Pancreas (tissue), 10 donors: ENCODE measurements around the gene SLC1A2. TPM values are rescaled to one million over a fixed set of nuclear protein-coding genes. Genes with fewer than 3 reads are reported as not detected.

Experiments used
- ATAC-seq, 4 donors: fragments of 200-7000 bp; cut with Tn5 transposase; one replicate each; pipeline versions ENCODE4 v1.8.0 to v1.9.1; 2020; ENCODE audit warnings: mild to moderate bottlenecking in 4 of 4, moderate library complexity in 4 of 4
- DNase-seq, 6 donors: peaks; one replicate each; pipeline ENCODE4 v3.0.0-alpha.2; 2020
- FAIRE-seq: peaks from 2 replicates; lab custom pipeline; 2012; peaks lifted over from hg19 to GRCh38; lab: Jason Lieb, UNC
- H3K27ac ChIP-seq, 4 donors: fragments of 200-600 bp; sonication (generic); 1 replicate in 3 of 4; 2 replicates in 1 of 4; pipeline versions ENCODE4 v1.5.0 to v1.8.0; 2020
- H3K27me3 ChIP-seq, 4 donors: fragments of 200-600 bp; one replicate each; pipeline ENCODE4 v1.8.0; 2021
- H3K36me3 ChIP-seq, 3 donors: fragments of 200-600 bp; sonication (generic) in 1 of 3; one replicate each; pipeline versions ENCODE4 v1.5.0 to v1.8.0; 2020 to 2021
- H3K4me1 ChIP-seq, 3 donors: fragments of 200-600 bp; one replicate each; pipeline ENCODE4 v1.8.0; 2021
- H3K4me3 ChIP-seq, 4 donors: fragments of 200-600 bp; sonication (generic) in 2 of 4; one replicate each; pipeline versions ENCODE4 v1.5.0 to v1.8.0; 2020 to 2021
- H3K9me3 ChIP-seq, 4 donors: fragments of 200-600 bp; one replicate each; pipeline ENCODE4 v1.8.0; 2021
- CTCF ChIP-seq, 4 donors: fragments of 200-600 bp; sonication (generic) in 3 of 4; IDR thresholded peaks; one replicate each; pipeline versions ENCODE4 v1.5.0 to v1.8.0; 2021; ENCODE audit warnings: antibody characterized with exemption in 4 of 4
- WGBS, 2 donors: extraction: QIAGEN DNeasy Blood & Tissue Kit; methylation state at CpG; one replicate each; pipeline ENCODE4 v1.1.7; 2013; 5-methylcytosine and 5-hydroxymethylcytosine counted together
- intact Hi-C, 3 donors: fragments of 100-400 bp; cut with DNase I; formaldehyde crosslinking; loops; one replicate each; pipeline versions ENCODE4 v1.11.1 to v1.14.2; 2022
- polyA plus RNA-seq, 2 donors: library from polyadenylated mRNA; stranded (reverse); fragments of 200-250 nt; gene quantifications; one replicate each; pipeline ENCODE4 v1.2.3, GENCODE V29; 2013
- total RNA-seq, 6 donors: library from RNA; stranded (reverse); fragmentation: NEBNext Ultra II Directional in 4 of 6; extraction: Animal tissue kit (Norgen Biotek cat#: 25700) in 4 of 6; gene quantifications; one replicate each; pipeline versions ENCODE4 v1.2.1 to v1.2.4, GENCODE V29; 2021 to 2023
- donor health status: healthy with polysubstance abuse.
- donor health status: DM: no; HTN: no; CAD: no; lungs with moderate emphysema.
- donor health status: DM: no; HTN: no; CAD: no.
- donor health status: control.
- donor health status: control.
- donor health status: Bipolar disorder and iron deficiency.
- donor health status: DM: yes; HTN: yes; CAD: no.
- donor health status: DM: no; HTN: no; CAD: no.
- donor health status: DM: no; HTN: no; CAD: no.
- donor health status: DM: yes; HTN: yes; CAD: no.

Gene SLC1A2
- total and polyA plus RNA-seq, 8 donors, result 4.7 to 62.5 (median 35.3) TPM

- Histone ChIP-seq H3K4me1 (no peaks in the 10 kb centered on the region), H3K27me3 (no peaks in the 10 kb centered on the region), H3K36me3 (peaks cover 3 to 44% (median 8%) of the 10 kb centered on the region in 3 donors), H3K27ac (no peak overlapping the region), H3K9me3 (no peaks in the 10 kb centered on the region), H3K4me3 (no peak overlapping the region)
- intact Hi-C loops, result no loop called here
- TF ChIP-seq CTCF (IDR thresholded peaks at IDR 0.05), result no peak
- FAIRE-seq, result no peak
- 71 to 79% methylated on average over 3 of the region's 3 CpGs for WGBS, 2 donors
- no peak for ATAC-seq
- DNase-seq, result no peak
These were observed 193.3 kb downstream of the SLC1A2 start for GRCh38 chr11:35225946-35226520.

GRCh38 chr11:35223991-35224390 is 195.4 kb downstream of the SLC1A2 start:
- Histone ChIP-seq H3K36me3 (peaks cover 3 to 42% (median 6%) of the 10 kb centered on the region in 3 donors), H3K4me1 (no peaks in the 10 kb centered on the region), H3K4me3 (no peak overlapping the region), H3K9me3 (no peaks in the 10 kb centered on the region), H3K27me3 (no peaks in the 10 kb centered on the region), H3K27ac (no peak overlapping the region)
- 96% methylated on average over 1 of the region's 1 CpG for WGBS, 2 donors
- TF ChIP-seq CTCF (IDR thresholded peaks at IDR 0.05), result no peak
- intact Hi-C loops, result no loop called here
- DNase-seq (no peak), ATAC-seq (no peak), FAIRE-seq (no peak)

GRCh38 chr11:35223371-35223796 is 196.0 kb downstream of the SLC1A2 start:
- no peak overlapping the region for H3K4me3 ChIP-seq
- H3K9me3 ChIP-seq, result no peaks in the 10 kb centered on the region
- no peak for FAIRE-seq
- peak in 1 of 4 donors; percentile 30 for ATAC-seq
- H3K36me3 ChIP-seq, result peaks cover 3 to 42% (median 6%) of the 10 kb centered on the region in 3 donors
- H3K27me3 ChIP-seq, result no peaks in the 10 kb centered on the region
- 81 to 85% methylated on average over 9 of the region's 9 CpGs for WGBS, 2 donors
- no peak for TF ChIP-seq CTCF (IDR thresholded peaks at IDR 0.05)
- intact Hi-C loops, result no loop called here
- H3K27ac ChIP-seq, result no peak overlapping the region
- DNase-seq, result no peak
- no peaks in the 10 kb centered on the region for H3K4me1 ChIP-seq

GRCh38 chr11:35218956-35219355 is 200.4 kb downstream of the SLC1A2 start:
- H3K4me1 ChIP-seq, result peaks cover 0 to 20% (median 11%) of the 10 kb centered on the region in 3 donors
- intact Hi-C loops, result no loop called here
- DNase-seq (no peak), ATAC-seq (no peak), FAIRE-seq (no peak)
- no peak for TF ChIP-seq CTCF (IDR thresholded peaks at IDR 0.05)
- H3K4me3 ChIP-seq, result no peak overlapping the region
- peaks cover 3 to 53% (median 9%) of the 10 kb centered on the region in 3 donors for H3K36me3 ChIP-seq
- 100% methylated on average over 1 of the region's 1 CpG for WGBS, 2 donors
- no peak overlapping the region for H3K27ac ChIP-seq
- H3K9me3 ChIP-seq, result no peaks in the 10 kb centered on the region
- H3K27me3 ChIP-seq, result no peaks in the 10 kb centered on the region

- FAIRE-seq (no peak), DNase-seq (peak in 4 of 6 donors; percentile 31 to 65 (median 54)), ATAC-seq (peak; percentile 68 to 94 (median 80))
- intact Hi-C loops, result no loop called here
- peaks cover 0 to 23% (median 13%) of the 10 kb centered on the region in 3 donors for H3K4me1 ChIP-seq
- 20 to 36% methylated on average over 3 of the region's 3 CpGs for WGBS, 2 donors
- no peak for TF ChIP-seq CTCF (IDR thresholded peaks at IDR 0.05)
- peaks cover 0 to 35% (median 9%) of the 10 kb centered on the region in 3 donors for H3K36me3 ChIP-seq
- no peaks in the 10 kb centered on the region for H3K27me3 ChIP-seq
- no peak overlapping the region for H3K4me3 ChIP-seq
- peak overlapping the region in 2 of 4 donors; percentile 37 to 42 for H3K27ac ChIP-seq
- no peaks in the 10 kb centered on the region for H3K9me3 ChIP-seq
These were observed 202.2 kb downstream of the SLC1A2 start for GRCh38 chr11:35216962-35217678.
